ENCODE measurements around the gene TTC33.

DNA sequence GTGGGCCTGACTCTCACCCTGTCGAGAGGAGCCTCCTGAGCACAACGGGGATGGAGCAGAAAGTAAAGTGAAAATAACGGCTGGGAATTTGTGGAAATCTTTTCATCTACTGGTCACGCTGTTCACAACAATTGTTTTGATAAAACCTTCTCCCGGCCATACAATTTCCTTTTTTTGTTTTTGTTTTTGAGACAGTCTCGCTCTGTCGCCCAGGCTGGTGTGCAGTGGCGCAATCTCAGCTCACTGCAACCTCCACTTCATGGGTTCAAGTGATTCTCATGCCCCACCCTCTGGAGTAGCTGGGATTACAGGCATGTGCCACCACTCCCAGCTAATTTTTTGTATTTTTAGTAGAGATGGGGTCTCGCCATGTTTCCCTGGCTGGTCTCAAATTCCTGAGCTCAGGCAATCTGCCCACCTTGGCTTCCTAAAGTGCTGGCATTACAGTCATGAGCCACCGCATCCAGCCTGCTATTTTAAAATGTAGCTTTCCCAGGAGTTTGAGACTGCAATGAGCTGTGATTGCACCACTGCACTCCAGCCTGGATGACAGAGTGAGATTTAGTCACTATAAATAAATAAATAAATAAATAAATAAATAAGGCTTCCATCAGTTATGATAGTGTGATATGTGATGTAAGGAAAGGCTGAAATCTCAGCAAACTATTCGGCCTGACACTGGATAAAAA lies 149.5 kb downstream of the TTC33 start:
- TF ChIP-seq POLR2A (IDR thresholded peaks at IDR 0.05) (no peak), POLR2AphosphoS5 (IDR thresholded peaks at IDR 0.05) (no peak)
- TF ChIP-seq, protein P1, sequence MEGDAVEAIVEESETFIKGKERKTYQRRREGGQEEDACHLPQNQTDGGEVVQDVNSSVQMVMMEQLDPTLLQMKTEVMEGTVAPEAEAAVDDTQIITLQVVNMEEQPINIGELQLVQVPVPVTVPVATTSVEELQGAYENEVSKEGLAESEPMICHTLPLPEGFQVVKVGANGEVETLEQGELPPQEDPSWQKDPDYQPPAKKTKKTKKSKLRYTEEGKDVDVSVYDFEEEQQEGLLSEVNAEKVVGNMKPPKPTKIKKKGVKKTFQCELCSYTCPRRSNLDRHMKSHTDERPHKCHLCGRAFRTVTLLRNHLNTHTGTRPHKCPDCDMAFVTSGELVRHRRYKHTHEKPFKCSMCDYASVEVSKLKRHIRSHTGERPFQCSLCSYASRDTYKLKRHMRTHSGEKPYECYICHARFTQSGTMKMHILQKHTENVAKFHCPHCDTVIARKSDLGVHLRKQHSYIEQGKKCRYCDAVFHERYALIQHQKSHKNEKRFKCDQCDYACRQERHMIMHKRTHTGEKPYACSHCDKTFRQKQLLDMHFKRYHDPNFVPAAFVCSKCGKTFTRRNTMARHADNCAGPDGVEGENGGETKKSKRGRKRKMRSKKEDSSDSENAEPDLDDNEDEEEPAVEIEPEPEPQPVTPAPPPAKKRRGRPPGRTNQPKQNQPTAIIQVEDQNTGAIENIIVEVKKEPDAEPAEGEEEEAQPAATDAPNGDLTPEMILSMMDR (IDR thresholded peaks at IDR 0.05): no peak

All from suprapubic skin (tissue), 4 donors.